ENCODE results near the gene BMPR1A.
A peak's percentile ranks its signal among the peaks of the same experiment; 100 is the strongest.
"Not testable (repeated sequence)": the region's sequence is repeated elsewhere in the genome, so short reads cannot be mapped to it uniquely, and the experiment has no call there.

Gene BMPR1A

DNA sequence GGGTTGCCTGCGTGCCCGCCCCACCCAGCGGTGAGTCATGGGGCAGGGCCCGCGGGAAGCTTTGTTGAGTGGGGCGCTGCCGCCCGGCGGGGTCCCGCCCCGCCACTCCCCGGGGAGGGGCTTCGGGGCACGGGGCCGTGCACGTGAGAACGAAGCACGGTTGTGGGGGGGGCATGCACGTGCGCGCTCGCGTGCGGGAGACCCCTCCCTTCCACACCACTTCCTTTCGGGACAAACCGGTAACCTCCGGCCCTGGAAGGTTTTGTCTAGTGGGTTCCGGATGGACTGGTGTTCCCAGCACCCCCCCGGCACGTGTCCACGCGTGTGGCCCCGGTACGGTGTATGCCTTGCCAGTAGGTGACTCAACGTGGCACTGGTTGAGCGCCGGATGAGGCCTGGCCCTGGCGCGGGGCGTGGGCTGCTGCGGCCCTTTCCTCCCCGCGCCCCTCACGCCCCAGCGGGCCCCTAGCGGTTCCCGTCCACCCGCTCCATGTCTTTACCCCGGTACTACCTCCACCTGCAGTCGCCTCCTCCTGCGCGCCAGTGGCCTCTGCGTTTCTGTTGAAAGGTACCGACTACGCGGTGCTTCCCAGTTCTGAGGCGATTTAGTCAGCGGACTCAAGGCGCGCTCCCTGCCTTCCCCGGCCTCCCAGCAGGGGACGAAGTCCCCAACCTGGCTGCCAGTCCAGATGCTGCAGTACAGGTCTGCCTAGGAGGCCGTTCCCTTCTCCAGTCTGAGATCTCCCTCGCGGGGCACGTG, 215.0 kb downstream of the BMPR1A start:
- DNase-seq, result peak; percentile 86 to 87

GRCh38 chr10:86972613-86973380, 216.4 kb downstream of the BMPR1A start:
- DNase-seq, result no peak

DNA sequence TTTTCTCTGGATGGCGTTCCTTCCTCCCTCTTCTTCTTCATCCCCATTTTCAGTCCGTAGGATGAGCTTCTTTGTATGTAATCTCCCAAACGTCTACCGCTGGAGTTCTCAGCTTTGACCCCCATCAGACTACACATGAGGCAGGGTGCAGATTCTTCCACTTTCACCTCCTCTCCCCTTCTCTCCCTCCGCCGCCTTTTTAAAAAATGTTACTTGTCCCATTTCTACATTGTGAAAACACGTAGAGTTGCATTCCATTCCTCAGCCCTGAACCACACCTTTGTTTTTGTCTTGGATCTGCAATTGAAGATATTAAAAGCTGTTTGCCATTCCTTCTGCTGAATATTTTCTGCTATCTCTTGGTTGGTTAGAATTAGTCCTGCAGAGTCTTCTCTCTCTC, 218.1 kb downstream of the BMPR1A start:
- DNase-seq, result no peak

GRCh38 chr10:86976362-86977056, 220.1 kb downstream of the BMPR1A start:
- DNase-seq, result no peak

- DNase-seq, result not testable (repeated sequence)
These were observed 222.0 kb downstream of the BMPR1A start for GRCh38 chr10:86978457-86978856.

DNA sequence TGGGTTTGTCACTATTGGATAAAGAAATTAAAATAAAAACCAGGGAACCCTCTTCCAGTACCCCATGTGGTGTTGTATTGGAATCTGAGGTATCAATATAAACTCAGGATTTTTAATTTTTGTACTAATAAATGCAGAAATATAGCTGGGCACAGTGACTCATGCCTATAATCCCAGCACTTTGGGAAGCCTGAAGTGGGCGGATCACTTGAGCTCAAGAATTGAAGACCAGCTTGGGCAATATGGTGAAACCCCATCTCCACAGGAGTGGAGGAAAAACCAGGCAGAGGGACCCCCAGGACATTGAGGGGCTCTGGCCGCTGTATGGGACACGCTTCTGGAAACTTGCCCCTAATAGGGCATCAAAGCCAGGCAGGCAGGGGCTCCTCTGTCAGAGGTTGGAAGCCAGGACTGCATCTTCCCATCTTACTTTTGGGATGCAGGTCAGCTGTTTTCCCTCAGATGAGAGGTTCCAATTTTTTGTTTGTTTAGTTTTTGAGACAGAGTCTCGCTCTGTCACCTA, 222.9 kb downstream of the BMPR1A start:
- DNase-seq, result no peak

- DNase-seq, result no peak
These were observed 223.6 kb downstream of the BMPR1A start for GRCh38 chr10:86979977-86980448.

DNA sequence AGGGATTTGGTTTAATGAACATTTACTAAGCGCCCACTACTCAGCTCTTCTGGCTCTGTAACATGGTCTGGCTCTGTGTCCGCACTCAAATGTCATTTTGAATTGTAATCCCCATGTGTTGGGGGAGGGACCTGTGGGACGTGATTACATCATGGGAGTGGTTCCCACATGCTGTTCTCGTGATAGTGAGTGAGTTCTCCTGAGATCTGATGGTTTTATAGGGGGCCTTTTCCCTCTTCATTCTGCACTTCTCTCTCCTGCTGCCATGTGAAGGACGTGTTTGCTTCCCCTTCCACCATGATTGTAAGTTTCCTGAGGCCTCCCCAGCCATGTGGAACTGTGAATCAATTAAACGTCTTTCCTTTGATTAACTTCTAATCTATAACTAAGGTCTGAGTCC, 224.6 kb downstream of the BMPR1A start:
- not testable (repeated sequence) for DNase-seq

- DNase-seq, result no peak
These were observed 225.3 kb downstream of the BMPR1A start for GRCh38 chr10:86981716-86982115.

All from stimulated activated CD4-positive, alpha-beta T cell treated with anti-CD3 and anti-CD28 coated beads, Interleukin-2, amount 100 ng/mL, for 24 hours (primary cell).